ENCODE measurements around the gene LCE2B. TPM values are rescaled to one million over a fixed set of nuclear protein-coding genes. Genes with fewer than 3 reads are reported as not detected.

LCE2B gene
- total and polyA plus RNA-seq, 2 of the 13 experiments (the other 11 are each of a cell fraction or from before 2014, with no cell fraction given), result not detected

DNA sequence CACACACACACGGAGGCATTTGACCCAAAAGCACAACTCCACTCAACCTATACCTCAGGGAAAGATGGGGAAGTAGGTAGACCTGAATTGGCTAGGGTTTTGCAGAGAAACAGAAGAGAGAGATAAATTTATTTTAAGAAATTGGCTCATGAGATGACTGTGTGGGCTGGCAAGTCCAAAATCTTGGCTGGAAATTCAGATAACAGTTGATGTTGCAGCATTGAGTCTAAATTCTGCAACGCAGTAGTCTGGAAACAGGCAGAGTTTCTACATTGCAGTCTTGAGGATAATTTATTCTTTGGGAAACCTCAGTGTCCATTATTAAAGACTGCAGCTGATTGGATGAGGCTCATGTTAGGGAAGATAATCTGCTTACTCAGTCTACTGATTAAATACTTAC is 4.3 kb upstream of the LCE2B start (continued):
- TF ChIP-seq, protein P1, sequence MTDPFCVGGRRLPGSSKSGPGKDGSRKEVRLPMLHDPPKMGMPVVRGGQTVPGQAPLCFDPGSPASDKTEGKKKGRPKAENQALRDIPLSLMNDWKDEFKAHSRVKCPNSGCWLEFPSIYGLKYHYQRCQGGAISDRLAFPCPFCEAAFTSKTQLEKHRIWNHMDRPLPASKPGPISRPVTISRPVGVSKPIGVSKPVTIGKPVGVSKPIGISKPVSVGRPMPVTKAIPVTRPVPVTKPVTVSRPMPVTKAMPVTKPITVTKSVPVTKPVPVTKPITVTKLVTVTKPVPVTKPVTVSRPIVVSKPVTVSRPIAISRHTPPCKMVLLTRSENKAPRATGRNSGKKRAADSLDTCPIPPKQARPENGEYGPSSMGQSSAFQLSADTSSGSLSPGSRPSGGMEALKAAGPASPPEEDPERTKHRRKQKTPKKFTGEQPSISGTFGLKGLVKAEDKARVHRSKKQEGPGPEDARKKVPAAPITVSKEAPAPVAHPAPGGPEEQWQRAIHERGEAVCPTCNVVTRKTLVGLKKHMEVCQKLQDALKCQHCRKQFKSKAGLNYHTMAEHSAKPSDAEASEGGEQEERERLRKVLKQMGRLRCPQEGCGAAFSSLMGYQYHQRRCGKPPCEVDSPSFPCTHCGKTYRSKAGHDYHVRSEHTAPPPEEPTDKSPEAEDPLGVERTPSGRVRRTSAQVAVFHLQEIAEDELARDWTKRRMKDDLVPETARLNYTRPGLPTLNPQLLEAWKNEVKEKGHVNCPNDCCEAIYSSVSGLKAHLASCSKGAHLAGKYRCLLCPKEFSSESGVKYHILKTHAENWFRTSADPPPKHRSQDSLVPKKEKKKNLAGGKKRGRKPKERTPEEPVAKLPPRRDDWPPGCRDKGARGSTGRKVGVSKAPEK (CRISPR knock-in tag; IDR thresholded peaks at IDR 0.05; ENCODE audit: borderline replicate concordance), result no peak
- TF ChIP-seq ZNF138 (CRISPR knock-in tag; IDR thresholded peaks at IDR 0.05; ENCODE audit: low read depth), result no peak
- TF ChIP-seq, protein P2, sequence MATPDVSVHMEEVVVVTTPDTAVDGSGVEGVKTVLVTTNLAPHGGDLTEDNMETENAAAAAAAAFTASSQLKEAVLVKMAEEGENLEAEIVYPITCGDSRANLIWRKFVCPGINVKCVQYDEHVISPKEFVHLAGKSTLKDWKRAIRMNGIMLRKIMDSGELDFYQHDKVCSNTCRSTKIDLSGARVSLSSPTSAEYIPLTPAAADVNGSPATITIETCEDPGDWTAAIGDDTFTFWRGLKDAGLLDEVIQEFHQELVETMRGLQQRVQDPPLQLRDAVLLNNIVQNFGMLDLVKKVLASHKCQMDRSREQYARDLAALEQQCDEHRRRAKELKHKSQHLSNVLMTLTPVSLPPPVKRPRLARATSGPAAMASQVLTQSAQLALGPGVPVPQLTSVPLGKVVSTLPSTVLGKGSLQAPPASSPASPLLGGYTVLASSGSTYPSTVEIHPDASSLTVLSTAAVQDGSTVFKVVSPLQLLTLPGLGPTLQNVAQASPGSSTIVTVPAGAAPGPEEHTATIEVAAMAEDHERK (CRISPR knock-in tag; IDR thresholded peaks at IDR 0.05; ENCODE audit: low read depth), result no peak
- TF ChIP-seq ZNF713 (CRISPR knock-in tag; IDR thresholded peaks at IDR 0.05), result no peak
- no peak for TF ChIP-seq NFIC (IDR thresholded peaks at IDR 0.05; ENCODE audit: low read length)
- no peak for TF ChIP-seq ZNF615 (CRISPR knock-in tag; IDR thresholded peaks at IDR 0.05; ENCODE audit: borderline replicate concordance)
- no peak for TF ChIP-seq HDAC2 (CRISPR knock-in tag; IDR thresholded peaks at IDR 0.05)
- no peak for TF ChIP-seq TAF15 (IDR thresholded peaks at IDR 0.05; ENCODE audit: low read depth, low read length, poor library complexity, severe bottlenecking)
- no peak for TF ChIP-seq POLR2G (IDR thresholded peaks at IDR 0.05; ENCODE audit: low read depth, low read length)
- TF ChIP-seq, protein P3, sequence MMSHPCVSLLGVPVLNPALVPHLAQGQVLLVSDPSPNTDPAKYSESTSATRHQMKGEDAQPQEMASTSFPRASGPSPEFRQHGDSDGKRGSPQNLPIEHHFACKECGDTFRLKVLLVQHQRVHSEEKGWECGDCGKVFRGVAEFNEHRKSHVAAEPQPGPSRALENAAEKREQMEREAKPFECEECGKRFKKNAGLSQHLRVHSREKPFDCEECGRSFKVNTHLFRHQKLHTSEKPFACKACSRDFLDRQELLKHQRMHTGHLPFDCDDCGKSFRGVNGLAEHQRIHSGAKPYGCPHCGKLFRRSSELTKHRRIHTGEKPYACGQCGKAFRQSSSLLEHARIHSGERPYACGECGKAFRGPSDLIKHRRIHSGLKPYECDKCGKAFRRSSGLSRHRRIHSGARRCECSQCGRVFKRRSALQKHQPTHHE (CRISPR knock-in tag; IDR thresholded peaks at IDR 0.05; ENCODE audit: borderline replicate concordance), result no peak
